Epidermal melanocyte (primary cell): ENCODE data around the gene APCDD1.
"Not testable (repeated sequence)": the region's sequence is repeated elsewhere in the genome, so short reads cannot be mapped to it uniquely, and the experiment has no call there.

Experiments used
- DNase-seq: peaks from one replicate; pipeline ENCODE4 v3.0.0; 2011; ENCODE audit warnings: low spot score; ENCODE audit not compliant: insufficient read length

APCDD1 gene

GRCh38 chr18:10524507-10525370 lies 70.3 kb downstream of the APCDD1 start:
- no peak for DNase-seq

GRCh38 chr18:10525371-10525691 lies 70.9 kb downstream of the APCDD1 start:
- no peak for DNase-seq

GRCh38 chr18:10525697-10526560 lies 71.5 kb downstream of the APCDD1 start, which contains the start of gene NAPG:
Gene NAPG, plus strand, starts transcription at chr18:10526027. Its CDS starts 76 bp downstream, at chr18:10526103.
- peak; percentile 89 for DNase-seq

- no peak for DNase-seq
Observed at GRCh38 chr18:10526561-10526949, 72.1 kb downstream of the APCDD1 start.

GRCh38 chr18:10528439-10528838 lies 74.0 kb downstream of the APCDD1 start:
- no peak for DNase-seq

- DNase-seq: no peak
Observed at GRCh38 chr18:10530002-10530401, 75.6 kb downstream of the APCDD1 start.

GRCh38 chr18:10530852-10531251 lies 76.4 kb downstream of the APCDD1 start:
- no peak for DNase-seq

GRCh38 chr18:10533111-10533510 lies 78.7 kb downstream of the APCDD1 start:
- no peak for DNase-seq

- DNase-seq: no peak
Observed at GRCh38 chr18:10536280-10536679, 81.8 kb downstream of the APCDD1 start.

GRCh38 chr18:10537765-10538164 lies 83.3 kb downstream of the APCDD1 start:
- no peak for DNase-seq

GRCh38 chr18:10539124-10539523 lies 84.7 kb downstream of the APCDD1 start:
- not testable (repeated sequence) for DNase-seq
